Hindlimb muscle (tissue), 1 donor: ENCODE data around the gene SLC10A1. TPM values are rescaled to one million over a fixed set of nuclear protein-coding genes. Genes with fewer than 3 reads are reported as not detected.

Source experiments
- DNase-seq: peaks from one replicate; pipeline ENCODE4 v3.0.0-alpha.2; 2013
- polyA plus RNA-seq: library from polyadenylated mRNA; unstranded; fragments of 120-200 nt; gene quantifications from one replicate; pipeline ENCODE4 v1.2.1, GENCODE V29; 2013; ENCODE audit not compliant: insufficient read length

SLC10A1 gene
- polyA plus RNA-seq, 1 donor: not detected

GRCh38 chr14:69808919-69809808 is 12.1 kb upstream of the SLC10A1 start:
- no peak for DNase-seq

DNA sequence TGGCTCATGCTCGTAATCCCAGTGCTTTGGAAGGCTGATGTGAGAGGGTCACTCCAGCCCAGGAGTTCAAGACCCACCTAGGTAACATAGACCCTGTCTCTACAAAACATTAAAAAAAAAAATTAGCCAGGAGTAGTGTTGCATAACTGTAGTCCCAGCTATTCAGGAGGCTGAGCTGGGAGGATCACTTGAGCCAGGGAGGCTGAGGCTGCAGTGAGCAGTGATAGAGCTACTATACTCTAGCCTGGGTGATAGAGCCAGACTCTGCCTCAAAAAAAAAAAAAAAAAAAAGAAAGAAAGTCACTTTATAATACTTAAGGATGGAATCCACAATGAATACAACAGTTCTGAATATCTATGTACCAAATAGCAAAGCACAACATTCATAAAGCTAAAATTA is 10.2 kb upstream of the SLC10A1 start:
- DNase-seq: no peak

DNA sequence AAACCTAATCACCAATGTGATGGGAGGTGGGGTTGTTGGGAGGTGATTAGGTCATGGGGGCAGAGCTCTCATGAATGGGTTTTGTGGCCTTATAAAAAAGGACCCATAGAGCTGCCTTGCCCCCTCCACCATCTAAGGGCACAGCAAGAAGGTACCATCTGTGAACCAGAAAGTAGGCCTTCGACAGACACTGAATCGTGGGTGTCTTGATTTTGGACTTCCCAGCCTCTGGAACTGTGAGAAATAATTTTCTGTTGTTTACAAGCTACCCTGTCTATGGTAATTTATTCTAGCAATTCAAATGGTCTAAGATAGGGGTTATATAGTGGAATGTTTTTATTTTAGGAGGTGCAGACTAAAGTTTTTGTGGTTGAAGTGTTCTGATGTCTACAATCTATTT is 7.9 kb upstream of the SLC10A1 start:
- DNase-seq: no peak

- DNase-seq: no peak
Observed at GRCh38 chr14:69803753-69804152, 6.7 kb upstream of the SLC10A1 start.

GRCh38 chr14:69798339-69798735 is 1.3 kb upstream of the SLC10A1 start:
- no peak for DNase-seq

DNA sequence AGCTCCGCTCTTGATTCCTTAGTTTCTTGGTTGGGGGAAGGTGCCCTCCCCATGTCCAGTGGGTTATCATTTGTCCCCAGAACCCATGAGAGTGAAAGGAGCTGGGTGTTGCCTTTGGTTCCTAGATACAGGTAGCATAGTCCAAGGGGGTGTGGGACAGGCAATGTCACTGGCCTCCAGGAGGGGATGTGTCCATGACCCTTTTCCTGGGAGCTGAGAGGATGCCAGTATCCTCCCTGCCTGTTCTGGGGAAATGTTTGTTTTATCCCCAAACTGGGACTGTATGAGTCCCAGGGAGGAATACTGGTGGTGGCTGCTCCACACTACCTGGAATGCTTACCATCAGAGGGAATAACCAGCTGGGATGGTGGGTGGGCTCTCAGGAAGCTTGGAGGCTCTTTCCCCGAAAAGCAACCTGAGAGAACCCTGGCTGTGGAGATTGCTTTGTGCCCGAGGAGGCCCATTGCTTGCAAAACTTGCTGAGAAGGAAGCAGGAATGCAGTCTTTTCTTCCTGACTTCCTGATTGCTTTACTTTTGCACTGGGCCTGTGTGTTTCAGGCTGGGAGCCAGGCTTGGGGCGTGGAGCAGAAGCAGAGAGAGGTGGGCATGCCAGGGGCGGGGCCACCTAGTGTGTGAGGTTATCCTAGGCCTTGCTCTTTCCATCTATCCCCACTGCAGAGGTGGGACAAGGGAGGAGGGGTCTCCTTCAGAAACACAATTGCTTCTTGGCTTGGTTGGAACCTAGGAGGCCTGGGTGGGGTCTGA is 715 bp upstream of the SLC10A1 start:
- no peak for DNase-seq

- DNase-seq: no peak
Observed at GRCh38 chr14:69795691-69796090, 1.4 kb downstream of the SLC10A1 start.

DNA sequence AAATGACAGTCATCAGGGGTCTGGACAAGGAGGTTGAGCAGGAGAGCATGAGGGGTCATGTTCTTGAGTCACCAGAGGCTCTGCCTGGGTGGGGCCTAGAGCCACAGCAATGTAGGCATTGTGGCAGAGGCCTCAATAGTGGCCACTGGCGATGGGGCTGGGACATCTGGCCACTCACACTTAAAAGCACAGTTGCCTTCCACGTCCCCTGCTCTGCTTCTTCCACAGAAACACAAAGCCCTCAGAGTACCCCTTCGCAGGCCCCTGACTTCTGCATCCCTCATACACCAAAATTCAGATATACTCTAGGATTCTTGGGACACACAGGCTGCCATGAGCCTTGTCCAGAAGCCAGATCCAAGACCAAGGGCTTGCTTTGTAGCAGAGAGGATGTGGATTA is 2.2 kb downstream of the SLC10A1 start:
- no peak for DNase-seq

- DNase-seq: no peak
Observed at GRCh38 chr14:69792887-69793421, 4.1 kb downstream of the SLC10A1 start.

DNA sequence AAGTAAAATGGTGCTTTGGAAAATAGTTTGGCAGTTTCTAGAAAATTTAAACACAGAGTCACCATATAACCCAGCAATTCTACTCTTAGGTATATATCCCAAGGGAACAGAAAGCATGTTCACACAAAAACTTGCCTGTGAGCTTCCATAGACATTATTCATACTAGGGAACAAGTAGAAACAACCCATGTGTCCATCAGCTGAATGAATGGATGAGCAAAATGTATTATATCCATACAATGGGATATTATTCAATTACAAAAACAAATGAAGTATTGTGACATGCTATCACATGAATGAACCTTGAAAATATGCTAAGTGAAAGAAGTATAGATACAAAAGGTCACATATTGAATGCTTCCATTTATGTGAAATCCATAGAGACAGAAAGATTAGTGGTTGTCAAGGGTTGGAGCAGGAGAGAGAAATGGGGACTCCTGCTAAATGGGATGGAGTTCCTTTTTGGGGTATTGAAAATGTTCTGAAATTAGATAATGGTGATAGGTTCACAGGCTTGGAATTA is 7.9 kb downstream of the SLC10A1 start:
- DNase-seq: no peak

GRCh38 chr14:69786603-69787002 is 10.4 kb downstream of the SLC10A1 start:
- DNase-seq: no peak

- no peak for DNase-seq
Observed at GRCh38 chr14:69784942-69785341, 12.1 kb downstream of the SLC10A1 start.

DNA sequence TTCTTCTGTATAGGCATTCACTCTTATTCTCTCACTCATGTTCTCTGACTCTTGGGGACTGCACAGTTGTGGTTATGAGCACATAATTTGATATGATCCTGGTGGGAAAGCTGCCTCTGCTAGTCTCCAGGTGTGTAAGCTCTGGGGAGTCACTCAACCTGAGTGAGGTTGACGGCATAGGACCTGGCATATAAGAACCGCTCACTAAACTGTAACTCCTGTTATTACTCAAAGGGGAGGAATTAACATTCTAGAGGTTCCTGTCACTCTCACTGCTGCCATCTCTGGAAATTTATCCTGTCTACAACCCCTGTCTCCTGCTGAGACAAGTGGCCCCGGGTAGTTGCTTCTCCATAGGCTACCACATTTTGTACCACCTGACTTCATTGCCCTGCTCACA is 16.1 kb downstream of the SLC10A1 start:
- no peak for DNase-seq

- no peak for DNase-seq
Observed at GRCh38 chr14:69780092-69780491, 16.9 kb downstream of the SLC10A1 start.

DNA sequence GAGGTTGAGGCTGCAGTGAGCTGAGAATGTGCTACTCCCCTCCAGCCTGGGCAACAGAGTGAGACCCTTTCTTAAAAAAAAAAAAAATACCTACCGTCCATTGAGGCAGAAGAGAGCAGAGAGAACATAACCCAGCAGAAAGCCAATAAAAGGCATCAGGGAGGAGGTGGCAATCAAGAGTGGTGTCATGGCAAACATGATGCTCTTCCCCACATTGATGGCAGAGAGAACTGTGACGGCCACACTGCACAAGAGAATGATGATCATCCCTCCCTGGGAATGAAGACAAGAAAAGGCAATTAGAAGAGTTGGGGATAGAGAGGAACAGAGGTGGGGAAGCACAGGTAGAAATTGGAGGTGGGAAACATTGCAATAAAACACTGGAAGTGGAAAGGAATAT is 18.0 kb downstream of the SLC10A1 start:
- DNase-seq: no peak

DNA sequence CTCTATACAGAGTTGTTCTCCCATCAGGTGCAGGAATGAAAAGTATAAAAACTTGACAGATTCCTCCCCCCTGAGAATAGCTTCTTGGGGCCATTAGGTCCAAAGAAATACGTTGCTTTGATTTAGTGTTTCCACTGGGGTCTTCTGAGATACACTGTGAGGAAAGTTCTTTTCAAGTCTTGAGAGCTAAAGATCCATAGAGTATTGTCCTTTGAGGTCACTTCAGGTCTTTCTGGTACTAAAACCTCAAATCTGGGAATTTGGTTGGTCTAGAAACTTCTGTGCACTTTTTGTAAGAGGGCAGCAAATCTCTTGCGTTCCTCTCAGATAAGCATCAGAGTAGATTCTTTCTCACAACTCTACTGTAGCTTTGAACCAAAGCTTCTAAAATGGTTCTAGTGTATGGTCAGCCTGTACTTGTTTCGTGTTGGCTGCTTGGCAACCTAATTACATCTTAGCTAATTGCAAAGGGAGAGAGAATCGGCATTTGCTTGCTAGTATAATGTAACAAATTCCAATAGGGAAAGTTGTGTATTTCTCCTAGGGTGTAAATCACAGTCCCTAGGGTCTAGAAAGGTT is 20.1 kb downstream of the SLC10A1 start:
- no peak for DNase-seq

GRCh38 chr14:69775012-69775411 is 22.0 kb downstream of the SLC10A1 start:
- no peak for DNase-seq

DNA sequence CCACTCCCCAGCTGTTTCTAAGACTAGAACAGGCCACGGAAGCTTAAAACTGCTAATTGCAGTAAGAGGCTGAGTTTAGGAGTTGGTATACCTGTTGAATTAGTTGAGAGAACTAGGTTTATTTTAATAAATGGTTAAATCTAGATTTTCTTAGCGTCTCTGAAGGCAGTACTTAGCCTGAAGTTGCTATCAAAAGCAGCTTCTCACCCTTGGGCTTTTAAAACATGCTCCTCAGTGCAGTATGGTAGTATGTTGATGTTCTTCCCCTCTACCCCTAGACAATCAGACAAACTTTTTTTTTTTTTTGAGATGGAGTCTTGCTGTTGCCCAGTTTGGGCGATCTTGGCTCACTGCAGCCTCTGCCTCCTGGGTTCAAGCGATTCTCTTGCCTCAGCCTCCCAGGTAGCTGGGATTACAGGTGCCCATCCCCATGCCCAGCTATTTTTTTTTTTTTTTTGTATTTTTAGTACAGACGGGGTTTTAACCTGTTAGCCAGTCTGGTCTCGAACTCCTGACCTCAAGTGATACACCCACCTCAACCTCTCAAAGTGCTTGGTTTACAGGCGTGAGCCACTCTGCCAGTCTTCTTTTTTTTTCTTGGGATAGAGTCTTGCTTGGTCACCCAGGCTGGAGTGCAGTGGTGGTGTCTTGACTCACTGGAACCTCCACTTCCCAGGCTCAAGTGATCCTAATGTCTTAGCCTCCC is 23.3 kb downstream of the SLC10A1 start:
- no peak for DNase-seq

DNA sequence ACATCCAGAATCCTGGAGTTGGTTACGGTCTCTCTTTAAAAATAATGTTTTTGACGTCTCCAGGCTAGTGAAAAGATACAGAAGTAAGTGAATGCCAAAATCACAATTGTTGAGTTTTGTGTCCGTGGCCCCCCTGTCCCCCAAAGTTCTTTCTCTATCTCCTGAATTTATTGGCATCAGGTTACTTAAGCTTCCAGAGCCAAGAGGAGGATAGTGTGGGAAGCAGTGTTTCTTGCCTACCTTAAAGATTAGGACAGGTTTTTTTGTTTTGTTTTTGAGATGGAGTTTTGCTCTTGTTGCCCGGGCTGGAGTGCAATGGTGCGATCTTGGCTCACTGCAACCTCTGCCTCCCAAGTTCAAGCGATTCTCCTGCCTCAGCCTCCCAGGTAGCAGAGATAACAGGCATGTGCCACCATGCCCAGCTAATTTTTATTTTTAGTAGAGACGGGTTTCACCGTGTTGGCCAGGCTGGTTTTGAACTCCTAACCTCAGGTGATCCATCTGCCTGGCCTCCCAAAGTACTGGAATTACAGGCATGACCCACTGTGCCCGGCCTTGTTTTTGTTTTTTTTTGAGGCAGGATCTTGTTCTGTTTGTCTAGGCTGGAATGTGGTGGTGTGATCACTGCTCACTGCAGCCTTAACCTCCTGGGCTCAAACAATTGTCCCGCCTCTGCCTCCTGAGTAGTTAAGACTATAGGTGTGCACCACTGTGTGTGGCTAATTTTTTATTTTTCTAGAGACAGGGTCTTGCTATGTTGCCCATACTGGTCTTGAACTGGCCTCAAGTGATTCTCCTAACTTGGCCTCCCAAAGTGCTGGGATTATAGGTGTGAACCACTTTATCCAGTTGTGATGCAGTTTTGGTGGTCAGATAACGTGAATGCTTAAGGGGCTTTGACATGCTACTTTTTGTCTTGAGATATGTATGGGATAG is 24.7 kb downstream of the SLC10A1 start:
- DNase-seq: no peak

DNA sequence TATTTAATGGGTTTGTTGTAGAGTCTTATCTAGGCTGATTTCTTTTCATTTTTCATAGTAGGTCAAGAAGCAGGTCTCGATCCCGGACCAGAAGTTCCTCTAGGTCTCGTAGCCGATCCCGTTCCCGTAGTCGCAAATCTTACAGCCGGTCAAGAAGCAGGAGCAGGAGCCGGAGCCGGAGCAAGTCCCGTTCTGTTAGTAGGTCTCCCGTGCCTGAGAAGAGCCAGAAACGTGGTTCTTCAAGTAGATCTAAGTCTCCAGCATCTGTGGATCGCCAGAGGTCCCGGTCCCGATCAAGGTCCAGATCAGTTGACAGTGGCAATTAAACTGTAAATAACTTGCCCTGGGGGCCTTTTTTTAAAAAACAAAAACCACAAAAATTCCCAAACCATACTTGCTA is 25.9 kb downstream of the SLC10A1 start:
- DNase-seq: no peak

DNA sequence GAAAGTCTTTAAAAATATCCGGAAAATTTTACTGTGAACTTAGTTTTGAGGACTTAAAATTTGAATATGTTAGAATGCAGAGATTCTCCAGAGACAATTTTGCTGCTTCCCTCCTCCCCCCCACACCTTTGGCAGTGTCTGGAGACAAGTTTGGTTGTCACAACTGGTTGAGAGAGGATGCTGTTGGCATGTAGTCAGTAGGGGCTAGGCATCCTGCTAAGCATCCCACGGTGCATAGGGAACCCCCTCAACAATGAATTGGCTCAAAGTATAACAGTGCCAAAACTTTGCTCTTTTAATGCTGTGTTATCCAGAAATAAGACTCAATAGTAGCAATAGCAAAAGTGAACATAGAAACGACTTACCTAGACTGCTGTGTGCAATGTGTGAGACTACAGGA is 26.5 kb downstream of the SLC10A1 start:
- no peak for DNase-seq
